Measurements from ENCODE around the gene MCU.

MCU gene

DNA sequence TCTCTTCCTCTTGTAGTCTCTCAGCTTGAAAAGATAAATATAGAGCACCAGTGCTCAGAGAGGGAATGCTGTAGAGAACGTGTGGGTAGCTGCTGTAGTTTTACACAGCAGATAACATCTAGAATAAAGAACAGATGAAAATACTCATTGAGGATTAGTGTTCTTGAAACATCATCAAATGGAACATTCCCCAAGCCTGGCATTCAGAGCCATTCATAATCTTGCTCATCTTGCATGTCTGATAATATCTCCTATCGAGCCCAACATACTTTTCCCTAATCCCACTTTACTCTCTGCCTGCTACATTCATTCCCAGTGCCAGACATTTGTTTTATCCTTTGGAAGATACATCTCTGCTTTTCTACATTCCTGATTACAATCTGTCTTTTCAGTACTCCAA is 35.2 kb downstream of the MCU start:
- TF ChIP-seq, protein P1, sequence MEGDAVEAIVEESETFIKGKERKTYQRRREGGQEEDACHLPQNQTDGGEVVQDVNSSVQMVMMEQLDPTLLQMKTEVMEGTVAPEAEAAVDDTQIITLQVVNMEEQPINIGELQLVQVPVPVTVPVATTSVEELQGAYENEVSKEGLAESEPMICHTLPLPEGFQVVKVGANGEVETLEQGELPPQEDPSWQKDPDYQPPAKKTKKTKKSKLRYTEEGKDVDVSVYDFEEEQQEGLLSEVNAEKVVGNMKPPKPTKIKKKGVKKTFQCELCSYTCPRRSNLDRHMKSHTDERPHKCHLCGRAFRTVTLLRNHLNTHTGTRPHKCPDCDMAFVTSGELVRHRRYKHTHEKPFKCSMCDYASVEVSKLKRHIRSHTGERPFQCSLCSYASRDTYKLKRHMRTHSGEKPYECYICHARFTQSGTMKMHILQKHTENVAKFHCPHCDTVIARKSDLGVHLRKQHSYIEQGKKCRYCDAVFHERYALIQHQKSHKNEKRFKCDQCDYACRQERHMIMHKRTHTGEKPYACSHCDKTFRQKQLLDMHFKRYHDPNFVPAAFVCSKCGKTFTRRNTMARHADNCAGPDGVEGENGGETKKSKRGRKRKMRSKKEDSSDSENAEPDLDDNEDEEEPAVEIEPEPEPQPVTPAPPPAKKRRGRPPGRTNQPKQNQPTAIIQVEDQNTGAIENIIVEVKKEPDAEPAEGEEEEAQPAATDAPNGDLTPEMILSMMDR (conservative IDR thresholded peaks at IDR 0.05; ENCODE audit: low read depth): no peak
- ChIA-PET CTCF (interaction anchor here (0.6 kb wide), 2 partner anchors 102 to 1397 kb away, joined by 3 to 5 read pairs; no protein-coding TSS in a partner anchor), POLR2A (ENCODE audit: low non-redundant PET) (no interaction called here)
- no peak overlapping the region for H3K27ac ChIP-seq
- DNase-seq (ENCODE audit: low spot score): no peak

DNA sequence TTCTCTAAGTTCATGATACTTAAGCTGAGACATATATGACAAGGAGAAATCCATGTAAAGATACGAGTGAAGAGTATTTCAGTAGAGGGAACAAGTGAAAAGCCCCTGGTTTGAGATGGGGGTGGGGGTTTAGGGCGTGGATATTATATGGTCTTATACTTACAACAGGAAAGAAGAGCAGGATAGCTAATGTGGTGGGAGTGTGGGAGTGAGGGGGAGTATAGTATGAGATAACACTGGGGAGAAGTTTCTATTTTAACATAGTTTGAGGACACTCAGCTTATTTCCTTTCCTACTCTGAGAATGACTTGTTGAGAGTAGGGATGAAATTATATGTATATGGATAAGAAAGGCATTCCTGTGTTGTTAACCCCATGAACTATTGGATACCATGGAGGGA is 36.5 kb downstream of the MCU start:
- H3K27ac ChIP-seq: no peak overlapping the region
- POLR2A ChIA-PET (ENCODE audit: low non-redundant PET): no interaction called here
- DNase-seq (ENCODE audit: low spot score): no peak
- CTCF ChIA-PET: interaction anchor here (0.7 kb wide), 1 partner anchor 366 kb away, joined by 4 read pairs; no protein-coding TSS in a partner anchor
- TF ChIP-seq, protein P1 (conservative IDR thresholded peaks at IDR 0.05; ENCODE audit: low read depth): no peak

DNA sequence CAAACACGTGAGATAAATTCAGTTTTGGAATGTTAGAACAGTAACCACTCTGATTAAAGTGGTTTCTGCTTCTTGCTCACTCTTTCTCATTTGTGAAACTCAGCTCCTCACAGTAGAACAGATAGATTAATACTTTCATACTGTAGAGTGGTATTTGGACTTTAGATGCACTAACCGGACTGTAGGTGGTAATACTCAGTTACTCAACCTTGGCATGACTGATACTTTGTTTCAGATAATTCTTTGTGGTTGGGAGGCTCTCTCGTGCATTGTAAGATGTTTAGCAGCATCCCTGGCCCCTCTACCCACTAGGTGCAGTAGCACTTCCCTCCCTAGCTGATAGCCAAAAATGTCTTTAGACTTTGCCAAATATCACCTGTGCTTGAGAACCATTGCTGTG is 37.6 kb downstream of the MCU start:
- H3K27ac ChIP-seq: no peak overlapping the region
- ChIA-PET CTCF (no interaction called here), POLR2A (ENCODE audit: low non-redundant PET) (no interaction called here)
- TF ChIP-seq, protein P1 (conservative IDR thresholded peaks at IDR 0.05; ENCODE audit: low read depth): no peak
- DNase-seq (ENCODE audit: low spot score): no peak

DNA sequence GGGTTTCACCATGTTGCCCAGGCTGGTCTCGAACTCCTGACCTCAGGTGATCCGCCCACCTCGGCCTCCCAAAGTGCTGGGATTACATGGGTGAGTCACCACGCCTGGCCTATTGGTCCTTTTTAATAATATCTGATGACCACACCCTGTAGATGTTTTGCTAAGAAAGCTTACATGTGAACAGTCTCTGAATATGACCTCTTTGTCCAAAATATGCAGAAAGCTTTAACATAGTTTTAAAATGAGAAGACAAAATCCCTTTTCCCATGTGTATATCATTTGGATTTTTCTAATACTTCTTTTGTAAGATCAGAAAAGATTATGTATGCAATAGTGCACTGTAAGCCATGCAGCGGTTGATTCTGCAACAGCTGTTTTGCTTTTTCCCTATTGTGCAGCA is 38.5 kb downstream of the MCU start:
- ChIA-PET POLR2A (ENCODE audit: low non-redundant PET) (no interaction called here), CTCF (interaction anchor here (0.7 kb wide), 2 partner anchors 62 to 133 kb away, joined by 3 to 4 read pairs; no protein-coding TSS in a partner anchor)
- TF ChIP-seq, protein P1 (conservative IDR thresholded peaks at IDR 0.05; ENCODE audit: low read depth): no peak

DNA sequence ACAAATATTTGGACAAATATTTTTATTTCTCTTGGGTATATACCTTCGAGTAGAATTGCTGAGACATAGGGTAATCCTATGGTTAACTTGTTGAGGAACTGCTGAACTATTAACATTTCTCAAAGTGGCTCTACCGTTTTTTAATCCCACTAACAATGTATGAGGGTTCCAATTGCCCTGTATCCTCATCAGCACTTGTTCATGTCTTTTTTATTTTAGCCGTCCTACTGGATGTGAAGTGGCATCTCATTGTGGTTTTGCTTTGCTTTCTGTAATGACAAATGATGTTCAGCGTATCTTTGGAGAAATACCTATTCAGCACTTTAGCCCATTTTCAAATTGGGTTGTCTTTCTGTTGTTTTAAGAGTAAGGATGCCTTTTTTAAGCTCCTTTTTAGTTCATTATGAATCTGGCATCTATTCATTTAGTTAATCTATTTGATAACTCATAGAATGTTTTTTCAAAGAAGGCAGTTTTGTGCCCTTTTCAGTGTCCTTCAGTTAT is 40.0 kb downstream of the MCU start:
- TF ChIP-seq, protein P1 (conservative IDR thresholded peaks at IDR 0.05; ENCODE audit: low read depth): no peak
- POLR2A ChIA-PET (ENCODE audit: low non-redundant PET): no interaction called here
- CTCF ChIA-PET: no interaction called here
- no peak overlapping the region for H3K27ac ChIP-seq
- no peak for DNase-seq (ENCODE audit: low spot score)

More for the DNA sequence above, 38.5 kb downstream of the MCU start:
- DNase-seq (ENCODE audit: low spot score): no peak
- H3K27ac ChIP-seq: no peak overlapping the region

DNA sequence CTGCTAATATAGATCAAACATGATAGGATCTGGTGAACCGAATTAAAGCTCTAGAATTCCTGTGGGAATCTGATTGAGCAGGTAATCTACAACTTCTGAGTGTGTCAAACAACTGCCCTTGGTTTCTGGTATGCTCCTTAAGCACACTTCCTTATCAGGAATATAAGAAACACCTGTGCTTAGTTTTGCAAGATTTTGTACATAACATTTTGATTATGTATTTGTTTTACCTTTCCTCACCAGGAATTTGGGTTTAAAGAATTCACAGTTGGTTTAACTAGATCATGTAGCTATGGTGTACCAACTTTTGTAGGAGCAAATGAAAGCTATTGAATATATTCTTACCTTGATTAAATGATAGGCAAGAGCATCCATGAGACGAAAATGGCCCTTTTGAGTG is 40.6 kb downstream of the MCU start:
- no peak for DNase-seq (ENCODE audit: low spot score)
- TF ChIP-seq, protein P1 (conservative IDR thresholded peaks at IDR 0.05; ENCODE audit: low read depth): no peak
- ChIA-PET POLR2A (ENCODE audit: low non-redundant PET) (no interaction called here), CTCF (no interaction called here)
- no peak overlapping the region for H3K27ac ChIP-seq

All from RWPE1 (cell line).